GM12875 (cell line): ENCODE data around the gene MEIS2.

ENCODE experiments used
- H3K4me3 ChIP-seq: one replicate; pipeline ENCODE4 v1.5.1; 2011; ENCODE audit warnings: low read depth, low read length, control low read depth
- CTCF ChIP-seq: IDR thresholded peaks from 2 replicates; pipeline ENCODE4 v1.5.1; 2011; ENCODE audit warnings: low read depth, mild to moderate bottlenecking, control low read depth, inconsistent platforms, low read length, moderate library complexity, borderline replicate concordance; ENCODE audit not compliant: insufficient read depth

The MEIS2 gene

DNA sequence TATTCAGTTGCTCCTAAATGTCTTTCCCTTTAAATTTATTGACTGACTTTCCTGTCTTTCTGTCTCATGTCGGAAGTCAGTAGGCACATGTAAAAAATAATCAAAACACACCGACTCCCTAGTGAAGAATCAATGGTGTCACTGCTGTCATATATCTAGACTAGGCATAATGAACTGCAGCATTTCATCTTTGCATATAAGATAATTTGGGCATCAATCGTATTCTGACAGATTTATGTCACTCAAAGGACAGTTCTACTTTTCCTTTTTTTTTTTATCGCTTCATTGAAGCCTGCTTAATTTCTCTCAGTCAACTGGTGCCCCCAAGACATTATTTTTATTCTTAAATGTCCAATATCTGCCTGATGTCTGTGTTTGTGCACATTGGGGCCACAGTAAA, 206.3 kb downstream of the MEIS2 start:
- TF ChIP-seq CTCF: no peak
- no peak overlapping the region for H3K4me3 ChIP-seq

- TF ChIP-seq CTCF: no peak
- no peak overlapping the region for H3K4me3 ChIP-seq
Measured at GRCh38 chr15:36893276-36893675, 207.1 kb downstream of the MEIS2 start.

GRCh38 chr15:36888011-36888992, 212.0 kb downstream of the MEIS2 start:
- no peak for TF ChIP-seq CTCF
- H3K4me3 ChIP-seq: no peak overlapping the region

- no peak for TF ChIP-seq CTCF
- H3K4me3 ChIP-seq: no peak overlapping the region
Measured at GRCh38 chr15:36887214-36887961, 213.0 kb downstream of the MEIS2 start.

DNA sequence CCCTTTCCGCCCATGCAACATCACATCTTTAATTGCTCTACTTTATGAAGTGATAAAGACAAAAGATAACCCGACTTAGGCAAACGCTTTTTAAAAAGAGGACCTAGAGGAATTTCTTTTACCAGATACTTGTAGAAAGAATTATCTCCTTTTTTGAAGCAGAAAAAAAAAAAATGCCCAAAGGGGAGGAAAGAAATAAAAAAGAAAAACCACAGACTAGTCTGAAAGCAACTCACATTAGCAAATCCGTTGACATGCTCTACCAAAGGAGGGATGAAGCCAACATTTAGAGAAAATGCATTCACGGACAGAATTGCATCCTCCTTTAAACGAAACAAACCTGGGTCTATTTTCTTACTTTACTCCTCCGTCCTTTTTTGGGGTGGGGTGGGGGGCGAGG, 213.6 kb downstream of the MEIS2 start:
- TF ChIP-seq CTCF: no peak
- no peak overlapping the region for H3K4me3 ChIP-seq

DNA sequence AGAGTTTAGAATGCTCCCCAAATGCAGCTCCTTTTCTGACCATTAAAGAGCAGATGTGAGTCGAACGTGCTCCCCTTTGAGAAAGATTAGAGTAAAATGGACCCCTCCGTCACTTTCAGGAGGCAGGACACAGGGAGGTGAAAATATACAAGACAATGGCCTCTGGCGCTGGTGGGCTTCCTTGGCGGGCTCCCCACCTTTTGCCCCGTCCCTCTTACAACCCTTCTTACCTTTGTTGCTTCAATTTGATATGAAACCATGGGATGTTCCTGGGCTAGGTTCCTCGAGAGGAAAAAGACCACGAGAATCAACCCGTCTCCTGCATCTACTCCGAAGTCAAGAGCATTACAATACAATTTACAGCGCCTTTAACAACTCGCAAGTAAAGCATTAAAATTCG, 214.2 kb downstream of the MEIS2 start:
- no peak overlapping the region for H3K4me3 ChIP-seq

More for the DNA sequence above, 214.2 kb downstream of the MEIS2 start:
- no peak for TF ChIP-seq CTCF
